GM19023 (cell line): ENCODE results near the gene MMP10.

Experiments
- ATAC-seq: cut with Tn5 transposase; IDR thresholded peaks from one replicate; pipeline ENCODE4 v1.9.1; 2021; ENCODE audit warnings: mild to moderate bottlenecking, moderate library complexity; ENCODE audit not compliant: unreplicated experiment

The MMP10 gene

DNA sequence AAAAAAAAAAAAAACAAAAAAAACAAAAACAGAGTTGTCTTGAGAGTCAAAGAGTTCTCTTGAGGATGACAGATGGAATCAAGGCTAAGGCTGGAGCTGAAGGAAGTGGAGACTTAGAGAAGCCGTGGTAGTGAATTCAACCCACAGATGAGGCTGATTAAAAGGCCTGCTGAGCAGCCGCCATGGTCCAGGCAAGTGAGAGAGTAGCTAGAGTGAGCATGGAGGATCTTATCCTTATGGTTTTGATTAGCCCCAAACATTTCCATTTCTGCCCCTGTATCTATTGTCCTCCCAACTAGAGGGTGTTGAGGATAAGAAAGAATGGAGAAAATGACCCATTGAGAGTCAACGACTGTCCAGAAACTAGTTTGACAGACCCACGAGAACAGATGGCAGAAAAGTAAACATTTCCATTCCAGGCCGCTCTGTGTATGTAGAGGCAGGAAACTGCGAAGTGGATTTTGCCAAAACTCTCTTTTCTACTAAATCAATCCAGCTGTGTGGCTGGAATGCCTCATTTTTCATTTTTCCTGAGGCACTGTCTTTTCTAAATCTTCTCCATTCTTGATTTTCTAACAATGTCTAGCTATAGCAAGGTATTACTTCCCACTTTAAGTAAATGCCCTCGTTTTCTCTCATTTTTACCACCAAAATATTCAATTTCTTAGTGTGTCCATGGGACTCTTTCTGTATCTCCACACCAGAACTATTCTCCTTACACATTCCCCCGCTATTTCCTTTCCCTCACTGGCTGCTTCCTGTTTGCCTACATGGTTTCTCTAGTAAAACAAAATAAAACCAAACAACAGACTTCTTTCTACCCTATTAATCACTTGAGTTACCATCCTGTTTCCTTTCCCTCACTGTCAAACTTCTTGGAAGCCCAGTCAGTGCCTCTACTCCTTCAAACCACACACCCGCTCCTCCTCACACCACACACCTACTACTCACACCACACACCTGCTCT lies 50.3 kb downstream of the MMP10 start:
- ATAC-seq: no peak

GRCh38 chr11:102727890-102728289 lies 52.5 kb downstream of the MMP10 start:
- ATAC-seq: no peak

- ATAC-seq: no peak
Measured at GRCh38 chr11:102724904-102725500, 55.4 kb downstream of the MMP10 start, which contains the start of gene MMP8. MMP8 (minus strand) TSS chr11:102724954; CDS start chr11:102724855, 99 bp downstream.

DNA sequence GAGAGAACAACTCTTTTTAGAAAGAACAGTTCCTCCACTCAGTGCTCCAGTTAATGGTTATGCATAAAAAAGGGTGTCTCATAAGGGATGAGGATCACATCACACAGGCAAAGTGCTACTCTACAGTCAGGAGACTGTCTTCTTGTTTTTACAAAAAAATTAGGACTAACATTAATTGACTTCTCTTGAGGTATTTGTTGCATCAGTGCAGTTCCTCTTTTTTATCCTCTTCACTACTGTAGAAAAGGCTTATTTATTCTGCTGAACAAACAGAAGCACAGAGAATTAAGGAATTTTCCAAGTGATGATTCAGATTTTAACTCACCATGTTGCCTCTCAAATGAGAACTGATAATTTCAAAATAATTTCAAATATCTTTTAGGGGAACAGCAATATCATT lies 57.6 kb downstream of the MMP10 start:
- ATAC-seq: no peak
